Prostate gland (tissue), 2 donors: Measurements from ENCODE around the gene AMDHD1. TPM values are rescaled to one million over a fixed set of nuclear protein-coding genes. Genes with fewer than 3 reads are reported as not detected.

Source experiments
- DNase-seq: peaks from one replicate; pipeline ENCODE4 v3.0.0-alpha.2; 2019; ENCODE audit warnings: low spot score
- H3K27ac ChIP-seq, 2 donors: fragments of 200-600 bp; sonication (generic); 2 replicates each; pipeline ENCODE4 v1.5.1; 2017 to 2019
- H3K27me3 ChIP-seq: fragments of 200-600 bp; sonication (generic); replicated peaks from 2 replicates; pipeline ENCODE4 v1.5.1; 2019; ENCODE audit not compliant: insufficient read depth
- H3K36me3 ChIP-seq, 2 donors: fragments of 200-600 bp; sonication (generic); 1 replicate in 1 of 2; 2 replicates in 1 of 2; pipeline versions ENCODE4 v1.5.1 to v1.8.1; 2017 to 2019
- H3K4me1 ChIP-seq: fragments of 200-600 bp; sonication (generic); replicated peaks from 2 replicates; pipeline ENCODE4 v1.5.1; 2019
- H3K4me3 ChIP-seq, 2 donors: fragments of 200-600 bp; sonication (generic); 2 replicates each; pipeline ENCODE4 v1.5.1; 2017 to 2019
- H3K9me3 ChIP-seq: fragments of 200-600 bp; sonication (generic); 2 replicates; pipeline ENCODE4 v1.5.1; 2017
- CTCF ChIP-seq, 4 experiments: fragments of 200-600 bp in 2 of 4; fragments of 450-650 bp in 2 of 4; sonication (generic) in 2 of 4; IDR thresholded peaks; 1 replicate in 3 of 4; 2 replicates in 1 of 4; pipeline ENCODE4 v1.5.1; 2016 to 2019; ENCODE audit warnings: antibody characterized with exemption in 4 of 4, mild to moderate bottlenecking in 2 of 4, moderate library complexity in 2 of 4
- POLR2A ChIP-seq: fragments of 450-650 bp; IDR thresholded peaks from one replicate; pipeline ENCODE4 v1.6.1; 2016; ENCODE audit warnings: antibody characterized with exemption, mild to moderate bottlenecking
- POLR2AphosphoS5 ChIP-seq: sonication (generic); formaldehyde crosslinking; IDR thresholded peaks from one replicate; pipeline ENCODE4 v1.6.1; 2017; ENCODE audit warnings: antibody characterized with exemption
- WGBS: methylation state at CpG from one replicate; pipeline ENCODE4 v1.1.5; 2018; 5-methylcytosine and 5-hydroxymethylcytosine counted together
- intact Hi-C: fragments of 100-400 bp; cut with DNase I; formaldehyde crosslinking; loops from one replicate; pipeline ENCODE4 v1.14.2; 2022
- total RNA-seq, 2 donors: library from RNA; depleted of rRNA; stranded (reverse); fragments of >200 nt; gene quantifications; one replicate each; pipeline ENCODE4 v1.1.0, GENCODE V29; 2016

AMDHD1 gene
- total RNA-seq, 2 donors from 2014 or later, result 2.2 TPM; not detected in 1

- TF ChIP-seq POLR2A, result no peak
- no peak for TF ChIP-seq POLR2AphosphoS5
- TF ChIP-seq CTCF (IDR thresholded peaks at IDR 0.05), result no peak
- Histone ChIP-seq H3K4me3 (no peak overlapping the region), H3K27ac (no peak overlapping the region), H3K36me3 (no peaks in the 10 kb centered on the region), H3K9me3 (no peaks in the 10 kb centered on the region), H3K27me3 (no peaks in the 10 kb centered on the region), H3K4me1 (no peaks in the 10 kb centered on the region)
- no peak for DNase-seq
- WGBS, result 89% methylated on average over 1 of the region's 1 CpG
- intact Hi-C loops, result no loop called here
Measured at GRCh38 chr12:95984682-95985081, 41.6 kb downstream of the AMDHD1 start.

- no peak overlapping the region for H3K27ac ChIP-seq
- DNase-seq, result no peak
- 76% methylated on average over 14 of the region's 14 CpGs for WGBS
- no peak overlapping the region for H3K4me3 ChIP-seq
- intact Hi-C loops, result no loop called here
- H3K27me3 ChIP-seq, result no peaks in the 10 kb centered on the region
- no peaks in the 10 kb centered on the region for H3K4me1 ChIP-seq
- H3K36me3 ChIP-seq, result no peaks in the 10 kb centered on the region
- H3K9me3 ChIP-seq, result no peaks in the 10 kb centered on the region
- TF ChIP-seq POLR2AphosphoS5 (no peak), CTCF (IDR thresholded peaks at IDR 0.05) (no peak), POLR2A (no peak)
Measured at GRCh38 chr12:95986635-95987570, 43.8 kb downstream of the AMDHD1 start.

- WGBS, result 78% methylated on average over 11 of the region's 11 CpGs
- Histone ChIP-seq H3K27ac (no peak overlapping the region), H3K9me3 (no peaks in the 10 kb centered on the region), H3K27me3 (no peaks in the 10 kb centered on the region), H3K36me3 (no peaks in the 10 kb centered on the region), H3K4me1 (no peaks in the 10 kb centered on the region), H3K4me3 (no peak overlapping the region)
- TF ChIP-seq POLR2AphosphoS5, result no peak
- DNase-seq, result no peak
- intact Hi-C loops, result no loop called here
Measured at GRCh38 chr12:95988506-95989275, 45.6 kb downstream of the AMDHD1 start.

GRCh38 chr12:95989504-95990123, 46.5 kb downstream of the AMDHD1 start:
- Histone ChIP-seq H3K9me3 (no peaks in the 10 kb centered on the region), H3K36me3 (no peaks in the 10 kb centered on the region), H3K27ac (no peak overlapping the region), H3K4me3 (no peak overlapping the region), H3K4me1 (no peaks in the 10 kb centered on the region), H3K27me3 (no peaks in the 10 kb centered on the region)
- intact Hi-C loops, result loop anchor here (10.0 kb wide), 1 partner anchor 175 kb away; no protein-coding TSS in a partner anchor
- TF ChIP-seq POLR2A (no peak), CTCF (IDR thresholded peaks at IDR 0.05) (no peak), POLR2AphosphoS5 (no peak)
- WGBS, result 73% methylated on average over 4 of the region's 4 CpGs
- DNase-seq, result no peak

- TF ChIP-seq CTCF (IDR thresholded peaks at IDR 0.05), result no peak
- no peak for TF ChIP-seq POLR2A
- no peak for TF ChIP-seq POLR2AphosphoS5
Measured at GRCh38 chr12:95990136-95990535, 47.0 kb downstream of the AMDHD1 start.

More at GRCh38 chr12:95990136-95990535, 47.0 kb downstream of the AMDHD1 start:
- H3K9me3 ChIP-seq, result no peaks in the 10 kb centered on the region
- no peak for DNase-seq
- intact Hi-C loops, result loop anchor here (10.0 kb wide), 1 partner anchor 175 kb away; no protein-coding TSS in a partner anchor
- 77% methylated on average over 7 of the region's 7 CpGs for WGBS
- H3K4me1 ChIP-seq, result no peaks in the 10 kb centered on the region
- no peaks in the 10 kb centered on the region for H3K36me3 ChIP-seq
- H3K27ac ChIP-seq, result no peak overlapping the region
- no peaks in the 10 kb centered on the region for H3K27me3 ChIP-seq
- no peak overlapping the region for H3K4me3 ChIP-seq
